H9 (cell line): ENCODE measurements around the gene QDPR. TPM values are rescaled to one million over a fixed set of nuclear protein-coding genes. Genes with fewer than 3 reads are reported as not detected.

ENCODE experiments used
- DNase-seq: peaks from one replicate; pipeline ENCODE4 v3.0.0-alpha.2; 2017
- H2AFZ ChIP-seq: one replicate; pipeline ENCODE4 v1.6.1; 2013; ENCODE audit warnings: mild to moderate bottlenecking, low read length, control low read depth, moderate library complexity
- H2AK5ac ChIP-seq: 2 replicates; pipeline ENCODE4 v1.6.1; 2013; ENCODE audit warnings: low read length, control low read depth, mixed read lengths; ENCODE audit not compliant: insufficient read length
- H2BK120ac ChIP-seq: one replicate; pipeline ENCODE4 v1.6.1; 2013; ENCODE audit warnings: low read depth, mild to moderate bottlenecking, low read length, control low read depth, inconsistent platforms; ENCODE audit not compliant: poor library complexity, severe bottlenecking
- H2BK12ac ChIP-seq: 2 replicates; pipeline ENCODE4 v1.6.1; 2013; ENCODE audit warnings: low read length, control low read depth, mixed read lengths, low read depth; ENCODE audit not compliant: insufficient read length
- H2BK15ac ChIP-seq: 2 replicates; pipeline ENCODE4 v1.6.1; 2013; ENCODE audit warnings: low read depth, low read length, control low read depth
- H2BK20ac ChIP-seq: one replicate; pipeline ENCODE4 v1.6.1; 2013; ENCODE audit warnings: low read depth, mild to moderate bottlenecking, low read length, control low read depth, inconsistent platforms; ENCODE audit not compliant: poor library complexity, severe bottlenecking
- H2BK5ac ChIP-seq: 2 replicates; pipeline ENCODE4 v1.6.1; 2013; ENCODE audit warnings: low read length, control low read depth, mixed read lengths; ENCODE audit not compliant: insufficient read length
- H3K14ac ChIP-seq: 2 replicates; pipeline ENCODE4 v1.6.1; 2013; ENCODE audit warnings: low read length, control low read depth; ENCODE audit not compliant: insufficient read depth
- H3K18ac ChIP-seq: 2 replicates; pipeline ENCODE4 v1.6.1; 2013; ENCODE audit warnings: low read depth, mild to moderate bottlenecking, mixed read lengths, low read length, control low read depth; ENCODE audit not compliant: insufficient read length
- H3K23ac ChIP-seq: 2 replicates; pipeline ENCODE4 v1.6.1; 2013; ENCODE audit warnings: low read length, control low read depth, mixed read lengths, low read depth; ENCODE audit not compliant: insufficient read length
- H3K23me2 ChIP-seq: 2 replicates; pipeline ENCODE4 v1.6.1; 2013; ENCODE audit warnings: low read depth, mild to moderate bottlenecking, mixed read lengths, low read length, control low read depth; ENCODE audit not compliant: insufficient read length, poor library complexity, severe bottlenecking
- H3K27ac ChIP-seq: 2 replicates; pipeline ENCODE4 v1.5.1; 2013; ENCODE audit warnings: low read length, control low read depth, mixed read lengths, low read depth; ENCODE audit not compliant: insufficient read length
- H3K27me3 ChIP-seq: 2 replicates; pipeline ENCODE4 v1.6.1; 2013; ENCODE audit warnings: low read length, control low read depth, inconsistent platforms; ENCODE audit not compliant: insufficient read depth
- H3K4ac ChIP-seq: 2 replicates; pipeline ENCODE4 v1.6.1; 2013; ENCODE audit warnings: low read depth, mild to moderate bottlenecking, control low read depth, inconsistent platforms, low read length, moderate library complexity
- H3K4me1 ChIP-seq: 2 replicates; pipeline ENCODE4 v1.6.1; 2013; ENCODE audit warnings: low read length, control low read depth, inconsistent platforms; ENCODE audit not compliant: insufficient read depth
- H3K4me2 ChIP-seq: 2 replicates; pipeline ENCODE4 v1.6.1; 2013; ENCODE audit warnings: low read length, control low read depth, mixed read lengths; ENCODE audit not compliant: insufficient read length, insufficient read depth
- H3K56ac ChIP-seq: 2 replicates; pipeline ENCODE4 v1.6.1; 2013; ENCODE audit warnings: low read depth, mild to moderate bottlenecking, mixed read lengths, low read length, control low read depth; ENCODE audit not compliant: insufficient read length
- H3K79me1 ChIP-seq: 2 replicates; pipeline ENCODE4 v1.6.1; 2013; ENCODE audit warnings: low read depth, mild to moderate bottlenecking, moderate library complexity, low read length, control low read depth, inconsistent platforms; ENCODE audit not compliant: insufficient read depth, poor library complexity, severe bottlenecking
- H3K79me2 ChIP-seq: 2 replicates; pipeline ENCODE4 v1.6.1; 2013; ENCODE audit warnings: low read length, control low read depth, inconsistent platforms; ENCODE audit not compliant: insufficient read depth
- H3K9ac ChIP-seq: 2 replicates; pipeline ENCODE4 v1.6.1; 2013; ENCODE audit warnings: low read length, control low read depth, mixed read lengths; ENCODE audit not compliant: insufficient read length; ENCODE audit errors: extremely low read depth
- H3K9me3 ChIP-seq: one replicate; pipeline ENCODE4 v1.6.1; 2013; ENCODE audit warnings: low read depth, low read length, inconsistent platforms; ENCODE audit not compliant: control insufficient read depth
- H3T11ph ChIP-seq: one replicate; pipeline ENCODE4 v1.6.1; 2013; ENCODE audit warnings: mild to moderate bottlenecking, low read length, control low read depth, inconsistent platforms
- H4K20me1 ChIP-seq: one replicate; pipeline ENCODE4 v1.6.1; 2013; ENCODE audit not compliant: control insufficient read depth, insufficient read length, insufficient read depth
- H4K5ac ChIP-seq: 2 replicates; pipeline ENCODE4 v1.6.1; 2013; ENCODE audit warnings: low read depth, mild to moderate bottlenecking, mixed read lengths, low read length, control low read depth; ENCODE audit not compliant: insufficient read length
- H4K8ac ChIP-seq: replicated peaks from 2 replicates; pipeline ENCODE4 v1.6.1; 2013; ENCODE audit warnings: low read length, control low read depth, mixed read lengths, low read depth; ENCODE audit not compliant: insufficient read length
- H4K91ac ChIP-seq: 2 replicates; pipeline ENCODE4 v1.6.1; 2013; ENCODE audit warnings: low read depth, mild to moderate bottlenecking, moderate library complexity, mixed read lengths, low read length, control low read depth; ENCODE audit not compliant: insufficient read length
- H3K27ac Mint-ChIP-seq, 3 experiments: 2 replicates in 2 of 3; 3 replicates in 1 of 3; pipeline ENCODE4 v1.8.0; 2020 to 2021; ENCODE audit warnings: mixed read lengths in 3 of 3, mild to moderate bottlenecking in 1 of 3, moderate library complexity in 1 of 3
- H3K27me3 Mint-ChIP-seq: 2 replicates; pipeline ENCODE4 v1.8.0; 2021; ENCODE audit warnings: low read depth, mild to moderate bottlenecking, moderate library complexity, mixed read lengths
- H3K36me3 Mint-ChIP-seq, 3 experiments: 2 replicates in 2 of 3; 3 replicates in 1 of 3; pipeline ENCODE4 v1.8.0; 2020 to 2021; ENCODE audit warnings: low read depth in 3 of 3, mixed read lengths in 3 of 3; ENCODE audit not compliant: insufficient read depth in 1 of 3
- H3K4me1 Mint-ChIP-seq, 2 experiments: 2 replicates each; pipeline ENCODE4 v1.8.0; 2020; ENCODE audit warnings: mixed read lengths in 2 of 2
- H3K4me3 Mint-ChIP-seq, 2 experiments: 2 replicates in 1 of 2; 3 replicates in 1 of 2; pipeline ENCODE4 v1.8.0; 2020 to 2021; ENCODE audit warnings: mild to moderate bottlenecking in 2 of 2, mixed read lengths in 2 of 2, moderate library complexity in 1 of 2
- H3K9me3 Mint-ChIP-seq, 2 experiments: 2 replicates in 1 of 2; 3 replicates in 1 of 2; pipeline ENCODE4 v1.8.0; 2020; ENCODE audit warnings: mild to moderate bottlenecking in 2 of 2, mixed read lengths in 2 of 2, moderate library complexity in 1 of 2
- CTCF ChIP-seq: fragments of 200-600 bp; sonication (generic); conservative IDR thresholded peaks from 3 replicates; pipeline ENCODE4 v1.8.0; 2021; ENCODE audit warnings: antibody characterized with exemption, mild to moderate bottlenecking
- WGBS: extraction: QIAGEN DNeasy Blood & Tissue Kit; methylation state at CpG from one replicate; pipeline ENCODE4 v1.1.7; 2013; ENCODE audit warnings: missing lambda C conversion rate, low lambda C conversion rate, mixed read lengths; ENCODE audit not compliant: insufficient read length; ENCODE audit errors: extremely low coverage; 5-methylcytosine and 5-hydroxymethylcytosine counted together
- total RNA-seq: library from RNA; stranded (reverse); gene quantifications from 2 replicates; pipeline ENCODE4 v1.2.1, GENCODE V29; 2021

Gene QDPR
- total RNA-seq, 1 experiment from 2014 or later, result 23.5 TPM

GRCh38 chr4:17535906-17536305 is 24.0 kb upstream of the QDPR start:
- Histone ChIP-seq H3K56ac (no peak overlapping the region), H4K5ac (no peak overlapping the region), H3K9ac (no peak overlapping the region), H2BK120ac (no peak overlapping the region), H3K23ac (no peak overlapping the region), H3T11ph (no peak overlapping the region), H3K18ac (no peak overlapping the region), H3K4me1 (no peaks in the 10 kb centered on the region), H3K4ac (no peak overlapping the region), H4K8ac (no peak overlapping the region), H2AK5ac (no peak overlapping the region), H2BK12ac (no peak overlapping the region), H3K79me2 (no peaks in the 10 kb centered on the region), H3K14ac (no peak overlapping the region), H2AFZ (no peak overlapping the region), H3K23me2 (no peaks in the 10 kb centered on the region), H3K4me2 (no peak overlapping the region), H3K27me3 (no peaks in the 10 kb centered on the region), H4K20me1 (no peaks in the 10 kb centered on the region), H2BK20ac (no peak overlapping the region), H3K9me3 (no peaks in the 10 kb centered on the region), H3K27ac (no peak overlapping the region), H2BK15ac (no peak overlapping the region), H3K79me1 (no peaks in the 10 kb centered on the region), H4K91ac (no peak overlapping the region), H2BK5ac (no peak overlapping the region)
- Mint-ChIP-seq H3K9me3 (no peaks in the 10 kb centered on the region), H3K4me1 (no peaks in the 10 kb centered on the region), H3K27ac (no peak overlapping the region), H3K36me3 (no peaks in the 10 kb centered on the region), H3K4me3 (no peak overlapping the region), H3K27me3 (peaks cover 15% of the 10 kb centered on the region)
- no peak for DNase-seq
- no CpG with 5 or more reads among the region's 3 CpGs for WGBS
- TF ChIP-seq CTCF, result no peak
